ENCODE measurements around the gene GPR18. TPM values are rescaled to one million over a fixed set of nuclear protein-coding genes. Genes with fewer than 3 reads are reported as not detected.

GPR18 gene
- total RNA-seq, 1 experiment from 2014 or later: not detected

DNA sequence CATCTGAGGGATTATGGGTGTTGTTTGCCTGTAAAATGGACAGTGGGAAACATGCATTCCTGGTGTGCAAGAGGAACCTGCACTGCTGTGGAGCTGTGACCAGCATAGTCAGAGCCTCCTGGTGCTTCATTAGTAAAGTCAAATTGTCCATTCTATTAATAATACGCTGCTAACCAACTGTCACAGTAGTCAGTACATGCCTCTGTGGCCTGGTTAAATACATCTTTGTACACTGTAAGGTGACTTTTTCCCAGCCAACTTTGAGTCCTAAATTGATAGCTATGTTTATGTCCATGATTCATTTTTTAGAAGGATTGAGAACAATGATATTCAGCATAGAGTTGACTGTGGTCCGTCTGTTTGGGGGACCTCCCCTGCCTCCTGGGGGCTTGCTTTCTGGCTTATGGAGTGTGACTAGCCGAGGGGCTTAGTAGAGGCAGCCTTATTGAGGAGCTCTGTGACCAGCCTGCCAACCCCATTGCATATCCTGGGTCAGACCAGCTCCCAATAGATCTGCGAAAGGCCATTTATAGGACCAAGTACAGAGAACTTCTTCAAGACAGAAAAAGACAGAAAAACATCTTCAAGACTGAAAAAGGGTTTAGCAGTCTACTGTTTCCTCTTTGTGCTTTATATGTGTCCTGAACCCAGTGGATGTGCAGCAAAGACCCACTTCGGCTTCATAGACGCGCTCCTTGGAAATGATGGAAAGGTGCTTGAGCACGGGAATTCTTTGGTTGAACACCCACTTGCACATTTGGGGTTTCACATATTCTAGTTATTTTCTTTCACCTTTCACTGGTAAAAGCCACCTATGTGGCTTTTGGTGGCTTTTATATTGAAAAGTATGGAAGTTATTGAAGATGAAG lies 44.7 kb upstream of the GPR18 start:
- H3K4me1 Mint-ChIP-seq: peaks cover 7 to 17% of the 10 kb centered on the region in 2 experiments; a peak in 3 of 4 replicates
- WGBS (ENCODE audit: extremely low coverage, insufficient read length, low lambda C conversion rate): no CpG with 5 or more reads among the region's 8 CpGs
- Histone ChIP-seq H4K5ac (ENCODE audit: insufficient read length, low read depth, low read length) (no peak overlapping the region), H2BK5ac (ENCODE audit: insufficient read length, low read length) (no peak overlapping the region), H3K79me1 (ENCODE audit: insufficient read depth, low read depth, low read length, poor library complexity, severe bottlenecking) (no peaks in the 10 kb centered on the region), H3T11ph (ENCODE audit: low read length) (no peak overlapping the region), H3K27ac (ENCODE audit: insufficient read length, low read depth, low read length) (no peak overlapping the region), H2BK15ac (ENCODE audit: low read depth, low read length) (no peak overlapping the region), H4K20me1 (ENCODE audit: control insufficient read depth, insufficient read depth, insufficient read length) (no peaks in the 10 kb centered on the region), H3K9me3 (ENCODE audit: control insufficient read depth, low read depth, low read length) (no peaks in the 10 kb centered on the region), H3K23me2 (ENCODE audit: insufficient read length, low read depth, low read length, poor library complexity, severe bottlenecking) (no peaks in the 10 kb centered on the region), H4K91ac (ENCODE audit: insufficient read length, low read depth, low read length) (no peak overlapping the region), H3K27me3 (ENCODE audit: insufficient read depth, low read length) (no peaks in the 10 kb centered on the region), H3K9ac (ENCODE audit: extremely low read depth, insufficient read length, low read length) (no peak overlapping the region), H3K23ac (ENCODE audit: insufficient read length, low read depth, low read length) (no peak overlapping the region), H2BK120ac (ENCODE audit: low read depth, low read length, poor library complexity, severe bottlenecking) (no peak overlapping the region), H3K4ac (ENCODE audit: low read depth, low read length) (no peak overlapping the region), H3K14ac (ENCODE audit: insufficient read depth, low read length) (no peak overlapping the region), H2AFZ (ENCODE audit: low read length) (no peak overlapping the region), H3K79me2 (ENCODE audit: insufficient read depth, low read length) (0 out of 2 replicates have a peak, but pooled peaks cover 2% of the 10 kb centered on the region), H3K4me1 (ENCODE audit: insufficient read depth, low read length) (no peaks in the 10 kb centered on the region; the same call in 1 of the 2 replicates), H3K18ac (ENCODE audit: insufficient read length, low read depth, low read length) (no peak overlapping the region), H2AK5ac (ENCODE audit: insufficient read length, low read length) (no peak overlapping the region), H3K56ac (ENCODE audit: insufficient read length, low read depth, low read length) (no peak overlapping the region), H4K8ac (replicated peaks; ENCODE audit: insufficient read length, low read depth, low read length) (no peak overlapping the region), H3K4me2 (ENCODE audit: insufficient read depth, insufficient read length, low read length) (no peak overlapping the region), H2BK12ac (ENCODE audit: insufficient read length, low read depth, low read length) (no peak overlapping the region), H2BK20ac (ENCODE audit: low read depth, low read length, poor library complexity, severe bottlenecking) (no peak overlapping the region)
- H3K27ac Mint-ChIP-seq: peak overlapping the region in 2 of 3 experiments; percentile 39 to 87; a peak in 1 of 7 replicates
- no peaks in the 10 kb centered on the region for H3K9me3 Mint-ChIP-seq
- H3K27me3 Mint-ChIP-seq (ENCODE audit: low read depth): no peaks in the 10 kb centered on the region; the same call in 1 of the 2 replicates
- H3K36me3 Mint-ChIP-seq (ENCODE audit: insufficient read depth in 1 of 3, low read depth in 3 of 3): no peaks in the 10 kb centered on the region
- DNase-seq: no peak
- no peak overlapping the region for H3K4me3 Mint-ChIP-seq
- TF ChIP-seq, protein P1, sequence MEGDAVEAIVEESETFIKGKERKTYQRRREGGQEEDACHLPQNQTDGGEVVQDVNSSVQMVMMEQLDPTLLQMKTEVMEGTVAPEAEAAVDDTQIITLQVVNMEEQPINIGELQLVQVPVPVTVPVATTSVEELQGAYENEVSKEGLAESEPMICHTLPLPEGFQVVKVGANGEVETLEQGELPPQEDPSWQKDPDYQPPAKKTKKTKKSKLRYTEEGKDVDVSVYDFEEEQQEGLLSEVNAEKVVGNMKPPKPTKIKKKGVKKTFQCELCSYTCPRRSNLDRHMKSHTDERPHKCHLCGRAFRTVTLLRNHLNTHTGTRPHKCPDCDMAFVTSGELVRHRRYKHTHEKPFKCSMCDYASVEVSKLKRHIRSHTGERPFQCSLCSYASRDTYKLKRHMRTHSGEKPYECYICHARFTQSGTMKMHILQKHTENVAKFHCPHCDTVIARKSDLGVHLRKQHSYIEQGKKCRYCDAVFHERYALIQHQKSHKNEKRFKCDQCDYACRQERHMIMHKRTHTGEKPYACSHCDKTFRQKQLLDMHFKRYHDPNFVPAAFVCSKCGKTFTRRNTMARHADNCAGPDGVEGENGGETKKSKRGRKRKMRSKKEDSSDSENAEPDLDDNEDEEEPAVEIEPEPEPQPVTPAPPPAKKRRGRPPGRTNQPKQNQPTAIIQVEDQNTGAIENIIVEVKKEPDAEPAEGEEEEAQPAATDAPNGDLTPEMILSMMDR (conservative IDR thresholded peaks at IDR 0.05): no peak

Data from H9 (cell line).